ENCODE results near the gene SERPIND1. TPM values are rescaled to one million over a fixed set of nuclear protein-coding genes. Genes with fewer than 3 reads are reported as not detected.

The SERPIND1 gene
- total and polyA plus RNA-seq, 2 of the 8 experiments (the other 6 are each of a cell fraction or from before 2014, with no cell fraction given), result not detected

- TF ChIP-seq GABPA (IDR thresholded peaks at IDR 0.05; ENCODE audit: borderline replicate concordance, insufficient read depth, low read length) (no peak), BACH1 (IDR thresholded peaks at IDR 0.05; ENCODE audit: low read length) (no peak)
Observed at GRCh38 chr22:20752104-20752741, 21.7 kb upstream of the SERPIND1 start (continued).

All from H1 (cell line).